ENCODE measurements around the gene TNIK. TPM values are rescaled to one million over a fixed set of nuclear protein-coding genes. Genes with fewer than 3 reads are reported as not detected.
A peak's percentile ranks its signal among the peaks of the same experiment; 100 is the strongest.

The TNIK gene
- total and polyA plus RNA-seq, 10 of the 15 experiments (the other 5 are each of a cell fraction or from before 2014, with no cell fraction given): 13.9 to 74.3 (median 48.2) TPM

DNA sequence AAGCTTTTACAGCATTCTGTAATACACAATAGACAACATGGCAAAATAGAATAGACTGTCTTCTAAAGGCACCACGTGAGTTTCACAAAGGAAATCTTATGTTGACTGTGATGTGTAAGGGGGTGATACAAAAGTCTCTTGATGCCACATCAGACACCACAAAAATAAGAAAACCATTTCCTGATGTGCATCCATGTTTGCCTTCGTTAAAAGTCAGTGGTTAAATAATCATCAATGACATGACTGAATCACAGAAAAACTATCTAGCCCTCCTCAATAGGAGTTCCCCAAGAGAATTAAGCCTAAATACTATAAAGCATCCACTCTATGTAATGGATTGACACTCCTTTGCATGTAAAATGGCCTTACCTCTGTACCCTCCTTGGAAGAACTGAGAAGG lies 235.0 kb downstream of the TNIK start (continued):
- TF ChIP-seq BACH1 (IDR thresholded peaks at IDR 0.05; ENCODE audit: borderline replicate concordance) (no peak), HDAC2 (IDR thresholded peaks at IDR 0.05) (no peak), SUPT20H (IDR thresholded peaks at IDR 0.05; ENCODE audit: borderline replicate concordance, control insufficient read depth, low read depth, low read length) (no peak), PAX8 (IDR thresholded peaks at IDR 0.05) (no peak)

DNA sequence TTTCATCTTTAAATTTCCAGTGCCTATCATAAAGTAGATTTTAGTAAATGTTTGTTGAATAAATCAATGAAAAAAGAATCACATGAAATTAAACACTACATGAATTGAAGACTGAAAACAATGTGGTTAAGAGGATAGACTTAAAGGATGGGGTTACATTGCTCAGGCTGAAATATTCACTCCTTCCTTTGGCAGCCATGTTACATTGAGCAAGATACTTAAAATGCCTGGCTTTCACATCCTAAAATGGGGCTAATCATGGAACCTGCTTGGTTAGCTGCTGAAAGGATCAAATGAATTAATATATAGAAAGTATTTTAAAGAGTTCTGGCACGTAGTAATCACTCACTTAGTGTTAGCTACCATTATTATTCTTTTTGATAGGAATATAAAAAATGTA lies 236.8 kb downstream of the TNIK start:
- Histone ChIP-seq H3K9me3 (replicated peaks; ENCODE audit: control insufficient read depth, insufficient read depth, low read length) (peaks cover 15% of the 10 kb centered on the region), H4K20me1 (ENCODE audit: control insufficient read depth, insufficient read depth) (no peaks in the 10 kb centered on the region), H3K27me3 (replicated peaks in 1 of 2; ENCODE audit: control insufficient read depth in 2 of 2, insufficient read depth in 2 of 2, low read length in 1 of 2) (no peaks in the 10 kb centered on the region), H3K9ac (ENCODE audit: control insufficient read depth, insufficient read depth, low read length) (no peak overlapping the region), H3K4me3 (no peak overlapping the region), H3K79me2 (ENCODE audit: control insufficient read depth, insufficient read depth, low read length) (peaks cover 2% of the 10 kb centered on the region; the same call in 1 of the 2 replicates), H3K4me2 (ENCODE audit: control insufficient read depth, insufficient read depth) (no peak overlapping the region), H3K27ac (ENCODE audit: control insufficient read depth, insufficient read depth) (no peak overlapping the region), H3K36me3 (ENCODE audit: control insufficient read depth in 2 of 2, insufficient read depth in 2 of 2, low read length in 1 of 2) (peaks cover 3 to 20% of the 10 kb centered on the region in 2 experiments), H3K4me1 (ENCODE audit: control insufficient read depth, insufficient read depth, low read length) (peaks cover 17% of the 10 kb centered on the region), H2AFZ (ENCODE audit: control insufficient read depth, low read depth, low read length) (no peak overlapping the region)
- DNase-seq (ENCODE audit: low read depth, low spot score) (no peak), ATAC-seq (no peak), FAIRE-seq (no peak)
- intact Hi-C loops (cut with micrococcal nuclease; ENCODE audit: unreplicated experiment) (no loop called here), in situ Hi-C loops (cut with MboI) (no loop called here)
- ChIA-PET SMC1A (ENCODE audit: uncharacterized antibody, unreplicated experiment) (interaction anchor here (0.6 to 3.1 kb wide), 11 partner anchors 9 to 136 kb away, joined by 3 to 15 read pairs (median 5); no protein-coding TSS in a partner anchor), POLR2A (interaction anchor here (1.0 to 1.6 kb wide), 4 partner anchors 10 to 233 kb away, joined by 3 to 5 read pairs (median 4); no protein-coding TSS in a partner anchor), CTCF (interaction anchor here (1.1 to 2.5 kb wide), 4 partner anchors 16 to 38 kb away, joined by 3 to 9 read pairs (median 4); no protein-coding TSS in a partner anchor), RAD21 (ENCODE audit: unreplicated experiment) (interaction anchor here (0.6 to 2.6 kb wide), 6 partner anchors 11 to 124 kb away, joined by 3 to 15 read pairs (median 4); no protein-coding TSS in a partner anchor)
- 100% methylated on average over 1 of the region's 1 CpG for WGBS (ENCODE audit: insufficient coverage, insufficient replicate concordance, low lambda C conversion rate, missing lambda C conversion rate)
- BruUV-seq (replicated peaks): no TSS peak
- TF ChIP-seq, protein P1, sequence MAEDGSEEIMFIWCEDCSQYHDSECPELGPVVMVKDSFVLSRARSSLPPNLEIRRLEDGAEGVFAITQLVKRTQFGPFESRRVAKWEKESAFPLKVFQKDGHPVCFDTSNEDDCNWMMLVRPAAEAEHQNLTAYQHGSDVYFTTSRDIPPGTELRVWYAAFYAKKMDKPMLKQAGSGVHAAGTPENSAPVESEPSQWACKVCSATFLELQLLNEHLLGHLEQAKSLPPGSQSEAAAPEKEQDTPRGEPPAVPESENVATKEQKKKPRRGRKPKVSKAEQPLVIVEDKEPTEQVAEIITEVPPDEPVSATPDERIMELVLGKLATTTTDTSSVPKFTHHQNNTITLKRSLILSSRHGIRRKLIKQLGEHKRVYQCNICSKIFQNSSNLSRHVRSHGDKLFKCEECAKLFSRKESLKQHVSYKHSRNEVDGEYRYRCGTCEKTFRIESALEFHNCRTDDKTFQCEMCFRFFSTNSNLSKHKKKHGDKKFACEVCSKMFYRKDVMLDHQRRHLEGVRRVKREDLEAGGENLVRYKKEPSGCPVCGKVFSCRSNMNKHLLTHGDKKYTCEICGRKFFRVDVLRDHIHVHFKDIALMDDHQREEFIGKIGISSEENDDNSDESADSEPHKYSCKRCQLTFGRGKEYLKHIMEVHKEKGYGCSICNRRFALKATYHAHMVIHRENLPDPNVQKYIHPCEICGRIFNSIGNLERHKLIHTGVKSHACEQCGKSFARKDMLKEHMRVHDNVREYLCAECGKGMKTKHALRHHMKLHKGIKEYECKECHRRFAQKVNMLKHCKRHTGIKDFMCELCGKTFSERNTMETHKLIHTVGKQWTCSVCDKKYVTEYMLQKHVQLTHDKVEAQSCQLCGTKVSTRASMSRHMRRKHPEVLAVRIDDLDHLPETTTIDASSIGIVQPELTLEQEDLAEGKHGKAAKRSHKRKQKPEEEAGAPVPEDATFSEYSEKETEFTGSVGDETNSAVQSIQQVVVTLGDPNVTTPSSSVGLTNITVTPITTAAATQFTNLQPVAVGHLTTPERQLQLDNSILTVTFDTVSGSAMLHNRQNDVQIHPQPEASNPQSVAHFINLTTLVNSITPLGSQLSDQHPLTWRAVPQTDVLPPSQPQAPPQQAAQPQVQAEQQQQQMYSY (CRISPR knock-in tag; IDR thresholded peaks at IDR 0.05): no peak
- TF ChIP-seq ZNF24 (IDR thresholded peaks at IDR 0.05) (no peak), YY1 (IDR thresholded peaks at IDR 0.05; ENCODE audit: low read depth, low read length) (peak; percentile 89)

All from GM12878 (cell line).